GM12864 (cell line): ENCODE results near the gene TMEM131L.
A peak's percentile ranks its signal among the peaks of the same experiment; 100 is the strongest.

Experiments used
- DNase-seq: peaks from one replicate; pipeline ENCODE4 v3.0.0-alpha.2; 2011; ENCODE audit warnings: low read depth
- H3K4me3 ChIP-seq: 2 replicates; pipeline ENCODE4 v1.5.1; 2011; ENCODE audit warnings: mild to moderate bottlenecking, low read depth, low read length, control low read depth
- TF ChIP-seq, protein P1 (sequence below): IDR thresholded peaks from 2 replicates; pipeline ENCODE4 v1.5.1; 2011; ENCODE audit warnings: low read depth, mild to moderate bottlenecking, moderate library complexity, low read length, control low read depth, inconsistent platforms; ENCODE audit errors: missing control alignments

The TMEM131L gene

DNA sequence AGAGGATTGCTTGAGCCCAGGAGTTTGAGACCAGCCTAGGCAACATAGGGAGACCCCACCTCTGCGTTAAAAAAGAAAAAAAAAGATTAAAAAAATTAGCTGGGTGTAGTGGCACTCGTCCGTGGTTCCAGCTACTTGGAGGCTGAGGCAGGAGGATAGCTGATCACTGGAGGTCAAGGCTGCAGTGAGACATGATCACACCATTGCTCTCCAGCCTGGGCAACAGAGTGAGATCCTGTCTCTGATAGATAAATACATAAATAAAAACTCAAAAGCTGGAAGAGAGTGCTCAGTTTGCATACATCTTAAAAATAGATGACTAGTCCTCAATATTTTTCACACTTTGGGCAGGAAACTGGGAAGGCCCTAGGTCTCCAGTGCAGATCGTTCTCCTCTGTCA, 54.1 kb downstream of the TMEM131L start:
- TF ChIP-seq, protein P1, sequence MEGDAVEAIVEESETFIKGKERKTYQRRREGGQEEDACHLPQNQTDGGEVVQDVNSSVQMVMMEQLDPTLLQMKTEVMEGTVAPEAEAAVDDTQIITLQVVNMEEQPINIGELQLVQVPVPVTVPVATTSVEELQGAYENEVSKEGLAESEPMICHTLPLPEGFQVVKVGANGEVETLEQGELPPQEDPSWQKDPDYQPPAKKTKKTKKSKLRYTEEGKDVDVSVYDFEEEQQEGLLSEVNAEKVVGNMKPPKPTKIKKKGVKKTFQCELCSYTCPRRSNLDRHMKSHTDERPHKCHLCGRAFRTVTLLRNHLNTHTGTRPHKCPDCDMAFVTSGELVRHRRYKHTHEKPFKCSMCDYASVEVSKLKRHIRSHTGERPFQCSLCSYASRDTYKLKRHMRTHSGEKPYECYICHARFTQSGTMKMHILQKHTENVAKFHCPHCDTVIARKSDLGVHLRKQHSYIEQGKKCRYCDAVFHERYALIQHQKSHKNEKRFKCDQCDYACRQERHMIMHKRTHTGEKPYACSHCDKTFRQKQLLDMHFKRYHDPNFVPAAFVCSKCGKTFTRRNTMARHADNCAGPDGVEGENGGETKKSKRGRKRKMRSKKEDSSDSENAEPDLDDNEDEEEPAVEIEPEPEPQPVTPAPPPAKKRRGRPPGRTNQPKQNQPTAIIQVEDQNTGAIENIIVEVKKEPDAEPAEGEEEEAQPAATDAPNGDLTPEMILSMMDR, result no peak
- H3K4me3 ChIP-seq, result no peak overlapping the region; the same call in 1 of the 2 replicates
- no peak for DNase-seq

DNA sequence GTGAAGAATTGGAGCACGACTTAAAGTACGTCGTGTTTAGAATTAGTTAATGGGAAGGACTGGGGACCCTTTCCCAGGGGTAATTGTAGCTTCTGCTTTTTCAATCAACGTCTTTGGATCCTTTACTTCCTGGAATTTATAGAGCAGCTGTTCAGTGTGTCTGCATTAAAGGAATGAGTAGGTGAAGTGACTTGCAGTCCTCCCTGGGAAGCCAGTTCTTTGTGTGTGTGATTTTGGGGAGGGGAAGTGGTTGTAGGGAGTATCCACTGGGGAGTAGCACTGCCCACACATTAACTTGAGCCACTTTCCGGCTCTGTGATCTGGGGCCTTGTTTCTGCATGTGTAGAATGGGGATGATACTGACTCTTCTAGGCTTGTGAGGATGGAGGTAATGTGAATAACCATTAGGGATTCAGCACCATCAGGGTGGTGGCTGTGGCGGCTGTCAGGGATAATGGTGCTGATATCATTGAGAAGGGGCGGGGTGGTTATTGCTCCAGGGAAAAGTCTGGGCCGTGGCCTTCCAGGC, 54.7 kb downstream of the TMEM131L start:
- no peak for DNase-seq
- TF ChIP-seq, protein P1, result no peak
- peak overlapping the region; percentile 22; the same call in 1 of the 2 replicates for H3K4me3 ChIP-seq

DNA sequence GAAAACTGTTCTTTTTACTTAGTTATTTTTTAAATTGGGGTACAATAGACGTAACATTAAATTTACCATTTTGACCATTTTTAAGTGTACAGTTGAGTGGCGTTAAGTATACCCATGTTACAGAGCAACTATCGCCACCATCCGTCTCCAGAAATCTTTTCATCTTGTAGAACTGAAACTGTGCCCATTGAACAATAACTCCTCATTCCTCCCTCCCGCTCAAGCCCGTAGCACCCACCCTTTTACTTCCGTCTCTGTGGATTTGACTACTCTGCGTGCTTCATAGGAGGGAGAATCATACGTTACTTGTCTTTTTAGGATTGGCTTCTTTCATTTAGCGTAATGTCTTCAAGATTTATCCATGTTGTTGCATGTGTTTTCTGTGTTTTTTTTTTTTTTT, 55.3 kb downstream of the TMEM131L start:
- TF ChIP-seq, protein P1, result no peak
- peak overlapping the region; percentile 22; the same call in 1 of the 2 replicates for H3K4me3 ChIP-seq
- no peak for DNase-seq

DNA sequence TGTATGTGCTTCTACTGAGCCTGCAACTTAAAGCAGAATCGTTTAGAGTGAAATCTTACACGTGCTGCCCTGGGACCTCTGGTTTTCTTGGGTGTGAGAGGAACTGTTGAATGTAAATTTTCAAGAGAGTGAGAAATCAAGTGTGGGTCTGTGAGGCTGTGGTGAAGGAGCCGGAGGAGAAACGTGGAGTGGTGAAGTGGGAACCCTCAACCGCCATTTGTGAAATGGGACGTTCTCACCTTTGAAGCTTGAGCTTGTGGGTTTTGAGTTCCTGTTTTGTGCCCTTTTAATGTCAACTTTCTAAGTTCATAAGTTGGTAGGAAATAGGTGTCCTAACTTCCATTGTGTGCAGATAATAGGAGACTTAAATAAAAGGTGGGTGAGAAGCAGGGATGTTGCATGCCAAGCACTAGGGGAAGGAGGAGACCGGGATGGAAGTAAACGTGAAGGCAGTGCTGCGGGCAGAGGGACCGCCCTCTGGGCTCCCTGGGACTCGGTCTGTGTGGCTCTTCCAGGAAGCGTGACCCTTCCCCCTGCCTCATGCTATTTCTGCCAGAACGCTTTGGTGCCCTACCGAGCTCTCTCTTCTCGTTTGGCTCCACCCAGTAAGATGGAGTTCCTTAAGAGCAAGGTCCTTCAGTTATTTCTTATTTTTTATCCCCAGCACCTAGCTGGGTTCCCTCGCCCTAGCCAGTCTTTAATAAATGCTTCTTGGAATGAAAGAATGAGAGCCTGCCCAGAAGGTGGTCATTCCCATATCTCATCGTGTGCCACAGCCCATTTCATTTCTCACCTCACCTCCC, 56.0 kb downstream of the TMEM131L start:
- TF ChIP-seq, protein P1, result no peak
- DNase-seq, result no peak
- peak overlapping the region; percentile 5 for H3K4me3 ChIP-seq

DNA sequence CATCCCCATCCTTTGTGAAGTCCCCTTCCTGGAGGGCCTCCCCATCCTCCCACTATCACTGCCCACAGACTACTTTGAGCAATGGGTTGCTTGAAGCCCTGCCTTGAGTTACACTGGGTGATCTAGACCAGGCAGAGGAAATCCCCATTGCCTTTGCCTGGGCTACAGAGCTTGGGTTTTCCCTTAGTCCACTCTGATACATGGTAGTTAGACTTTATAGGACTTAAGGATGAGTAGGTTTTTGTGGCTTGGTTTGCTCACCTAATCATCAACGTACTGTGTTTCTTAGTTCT, 56.6 kb downstream of the TMEM131L start:
- TF ChIP-seq, protein P1, result no peak
- H3K4me3 ChIP-seq, result no peak overlapping the region
- no peak for DNase-seq

DNA sequence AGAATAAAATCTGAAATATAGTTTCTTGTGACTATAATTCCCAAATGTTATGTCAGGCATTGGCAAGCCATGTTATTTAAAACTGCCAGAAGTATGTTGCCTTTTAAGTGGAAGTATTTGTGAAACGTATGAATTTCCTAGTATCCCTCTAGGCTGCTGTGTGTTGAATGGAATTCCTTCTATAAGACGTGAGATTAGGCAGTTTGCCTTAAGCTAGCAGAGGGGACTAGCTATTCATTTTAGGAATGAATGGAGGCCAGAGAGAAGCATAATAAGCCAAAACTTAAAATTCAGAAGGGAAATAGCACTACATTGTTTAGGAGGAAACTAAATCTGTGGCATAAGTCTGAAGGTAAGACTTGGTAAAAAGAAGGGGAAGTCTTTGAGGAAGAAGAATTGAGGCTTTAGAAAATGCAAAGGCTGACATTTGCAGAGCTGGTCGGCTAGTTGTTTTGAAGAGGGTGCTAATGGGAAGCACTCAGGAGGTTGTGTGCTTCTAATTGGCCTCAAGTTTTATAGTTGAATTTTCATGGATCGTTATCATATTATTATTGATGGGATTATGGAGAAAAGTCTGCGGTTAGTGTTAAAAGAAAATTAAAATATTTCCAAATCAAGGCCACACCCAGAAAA, 57.1 kb downstream of the TMEM131L start:
- DNase-seq, result no peak
- H3K4me3 ChIP-seq, result peak overlapping the region; percentile 16; the same call in 1 of the 2 replicates
- TF ChIP-seq, protein P1, result no peak
